WTC11 (cell line): ENCODE data around the gene SLC17A9. TPM values are rescaled to one million over a fixed set of nuclear protein-coding genes. Genes with fewer than 3 reads are reported as not detected.
A peak's percentile ranks its signal among the peaks of the same experiment; 100 is the strongest.

Source experiments
- ATAC-seq: fragments of 200-7000 bp; cut with Tn5 transposase; 2 replicates; pipeline ENCODE4 v1.10.0; 2021; ENCODE audit warnings: mild to moderate bottlenecking, moderate library complexity
- CTCF ChIA-PET: fragments of 300-600 bp; sonication (Branson Sonifier 250); formaldehyde crosslinking; loops from one replicate; lab custom pipeline; 2021; ENCODE audit warnings: antibody characterized with exemption; lab: Charles Lee
- POLR2A ChIA-PET: fragments of 350-600 bp; sonication (Branson Sonifier 250); formaldehyde crosslinking; loops from one replicate; lab custom pipeline; 2021; ENCODE audit warnings: antibody characterized with exemption; lab: Charles Lee
- DNase-seq: peaks from one replicate; pipeline ENCODE4 v3.0.0; 2021; ENCODE audit warnings: low spot score
- H3K27ac Mint-ChIP-seq: 2 replicates; pipeline ENCODE4 v1.8.0; 2021; ENCODE audit warnings: mixed read lengths
- H3K27me3 Mint-ChIP-seq: 2 replicates; pipeline ENCODE4 v1.8.0; 2021; ENCODE audit warnings: low read depth, mild to moderate bottlenecking, moderate library complexity, mixed read lengths
- H3K36me3 Mint-ChIP-seq: 2 replicates; pipeline ENCODE4 v1.8.0; 2021; ENCODE audit warnings: mixed read lengths
- H3K4me1 Mint-ChIP-seq: 2 replicates; pipeline ENCODE4 v1.8.0; 2022; ENCODE audit warnings: mixed read lengths
- H3K4me3 Mint-ChIP-seq: 2 replicates; pipeline ENCODE4 v1.8.0; 2021; ENCODE audit warnings: mild to moderate bottlenecking, moderate library complexity, mixed read lengths
- H3K9me3 Mint-ChIP-seq: 2 replicates; pipeline ENCODE4 v1.8.0; 2021; ENCODE audit warnings: mixed read lengths
- AFF4 ChIP-seq: sonication (generic); formaldehyde crosslinking; IDR thresholded peaks from 2 replicates; pipeline ENCODE4 v1.8.1; 2023; ENCODE audit warnings: mild to moderate bottlenecking, missing genetic modification reagents, borderline replicate concordance
- CREM ChIP-seq: sonication (generic); formaldehyde crosslinking; IDR thresholded peaks from 2 replicates; pipeline ENCODE4 v1.8.1; 2022; ENCODE audit warnings: mild to moderate bottlenecking, missing genetic modification reagents, moderate library complexity
- EMX1 ChIP-seq: fragments of 250-450 bp; sonication (Bioruptor Pico); IDR thresholded peaks from 2 replicates; pipeline ENCODE4 v1.8.0; 2021; ENCODE audit warnings: mild to moderate bottlenecking
- ESRRA ChIP-seq: sonication (generic); formaldehyde crosslinking; IDR thresholded peaks from 2 replicates; pipeline ENCODE4 v1.8.1; 2022; ENCODE audit warnings: mild to moderate bottlenecking, missing genetic modification reagents, borderline replicate concordance
- ETV6 ChIP-seq: sonication (generic); formaldehyde crosslinking; IDR thresholded peaks from 2 replicates; pipeline ENCODE4 v1.8.1; 2022; ENCODE audit warnings: mild to moderate bottlenecking, missing genetic modification reagents
- FOXJ3 ChIP-seq: sonication (generic); formaldehyde crosslinking; IDR thresholded peaks from 2 replicates; pipeline ENCODE4 v1.9.0; 2021; ENCODE audit warnings: missing genetic modification reagents, mild to moderate bottlenecking, borderline replicate concordance
- FOXK1 ChIP-seq: sonication (generic); formaldehyde crosslinking; IDR thresholded peaks from 2 replicates; pipeline ENCODE4 v1.8.0; 2022; ENCODE audit warnings: mild to moderate bottlenecking, moderate library complexity, missing genetic modification reagents
- KAT7 ChIP-seq: sonication (generic); formaldehyde crosslinking; IDR thresholded peaks from 2 replicates; pipeline ENCODE4 v1.8.1; 2023; ENCODE audit warnings: missing genetic modification reagents, mild to moderate bottlenecking, borderline replicate concordance
- MYBL2 ChIP-seq: sonication (generic); formaldehyde crosslinking; IDR thresholded peaks from 2 replicates; pipeline ENCODE4 v1.8.1; 2023; ENCODE audit warnings: mild to moderate bottlenecking, moderate library complexity, missing genetic modification reagents
- NR3C1 ChIP-seq: sonication (generic); formaldehyde crosslinking; conservative IDR thresholded peaks from 2 replicates; pipeline ENCODE4 v1.8.1; 2023; ENCODE audit warnings: low read depth, mild to moderate bottlenecking, missing genetic modification reagents
- RELA ChIP-seq: sonication (generic); formaldehyde crosslinking; IDR thresholded peaks from 2 replicates; pipeline ENCODE4 v1.8.1; 2022; ENCODE audit warnings: missing genetic modification reagents, mild to moderate bottlenecking, borderline replicate concordance
- ZBTB43 ChIP-seq: sonication (generic); formaldehyde crosslinking; IDR thresholded peaks from 2 replicates; pipeline ENCODE4 v1.8.1; 2023; ENCODE audit warnings: mild to moderate bottlenecking, missing genetic modification reagents
- ZNF232 ChIP-seq: sonication (generic); formaldehyde crosslinking; IDR thresholded peaks from 2 replicates; pipeline ENCODE4 v1.8.0; 2022; ENCODE audit warnings: mild to moderate bottlenecking, missing genetic modification reagents
- ZNF263 ChIP-seq: sonication (generic); formaldehyde crosslinking; IDR thresholded peaks from 2 replicates; pipeline ENCODE4 v1.8.1; 2022; ENCODE audit warnings: low read depth, mild to moderate bottlenecking, moderate library complexity, missing genetic modification reagents
- ZNF416 ChIP-seq: fragments of 250-450 bp; sonication (Bioruptor Pico); IDR thresholded peaks from 2 replicates; pipeline ENCODE4 v1.9.0; 2021; ENCODE audit warnings: mild to moderate bottlenecking, inconsistent platforms
- total RNA-seq: library from RNA; stranded (reverse); gene quantifications from 3 replicates; pipeline ENCODE4 v1.2.3, GENCODE V29; 2021
- TF ChIP-seq, protein P1 (sequence below): sonication (generic); formaldehyde crosslinking; IDR thresholded peaks from 2 replicates; pipeline ENCODE4 v1.8.0; 2022; ENCODE audit warnings: mild to moderate bottlenecking, missing genetic modification reagents
- TF ChIP-seq, protein P2 (sequence below): fragments of 200-600 bp; IDR thresholded peaks from 2 replicates; pipeline ENCODE4 v1.8.0; 2022; ENCODE audit warnings: antibody characterized with exemption
- TF ChIP-seq, protein P3 (sequence below): sonication (generic); formaldehyde crosslinking; IDR thresholded peaks from 2 replicates; pipeline ENCODE4 v1.8.1; 2022; ENCODE audit warnings: low read depth, mild to moderate bottlenecking, moderate library complexity, missing genetic modification reagents, borderline replicate concordance
- TF ChIP-seq, protein P4 (sequence below): sonication (generic); formaldehyde crosslinking; IDR thresholded peaks from 2 replicates; pipeline ENCODE4 v1.8.0; 2023; ENCODE audit warnings: missing genetic modification reagents, mild to moderate bottlenecking, borderline replicate concordance

The SLC17A9 gene
- total RNA-seq, 1 experiment from 2014 or later = 41.7 TPM

- TF ChIP-seq AFF4 (CRISPR knock-in tag) (no peak), ESRRA (no peak)
Measured at GRCh38 chr20:62925420-62926228, 26.9 kb upstream of the SLC17A9 start (continued).

DNA sequence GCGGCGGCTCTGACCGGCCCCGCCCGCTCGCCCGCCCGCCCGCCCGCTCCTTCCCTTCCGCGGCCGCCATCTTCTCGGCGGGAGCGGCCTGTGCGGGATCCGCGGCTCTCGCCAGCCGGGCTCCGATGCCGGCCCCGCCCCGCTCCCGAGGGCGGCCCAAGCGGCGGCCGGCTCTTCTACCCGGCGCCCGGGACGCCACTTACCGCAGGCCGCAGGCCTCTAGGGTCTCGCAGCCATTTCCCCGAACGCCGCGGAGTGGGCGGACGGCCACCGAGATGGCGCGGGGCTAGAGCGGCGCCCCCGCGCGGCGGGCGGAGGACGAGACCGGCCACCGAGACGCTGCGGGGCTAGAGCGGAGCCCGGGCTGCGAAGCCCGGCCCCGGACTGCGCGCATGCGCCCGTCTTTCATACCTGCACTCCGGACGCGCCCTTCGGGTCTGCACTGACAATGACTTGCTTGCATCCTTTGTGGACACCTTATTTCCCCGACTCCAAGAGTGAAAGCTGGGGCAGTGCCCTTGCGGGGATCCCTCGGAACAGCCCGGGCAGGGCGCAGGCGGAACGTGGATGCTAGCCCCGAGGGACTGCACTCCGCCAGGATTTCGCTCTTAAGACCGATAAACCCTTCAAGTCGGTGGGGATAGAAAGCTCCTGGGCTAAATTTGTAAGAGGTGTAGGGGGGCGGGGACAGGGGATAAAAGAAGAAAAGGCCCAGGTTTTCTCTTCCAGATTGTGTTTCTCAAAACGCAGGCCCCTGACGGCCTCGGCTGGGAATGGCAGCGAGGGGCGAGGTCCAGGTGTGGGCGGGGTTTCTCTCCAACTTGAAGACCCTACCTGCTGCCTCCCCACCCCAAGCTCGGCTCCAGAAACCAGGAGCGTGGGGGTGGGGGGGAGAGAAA, 26.0 kb upstream of the SLC17A9 start, which contains the start of gene DIDO1:
DIDO1 (minus strand) TSS at position 277 of the 899 bp plus-strand sequence.
- H3K4me3 Mint-ChIP-seq = peak within 1 kb of the TSS; percentile 95
- DNase-seq (peak; percentile 87), ATAC-seq (peak; percentile 54)
- CTCF ChIA-PET = interaction anchor here (0.7 to 2.7 kb wide), 13 partner anchors 9 to 304 kb away, joined by 3 to 24 read pairs (median 4); partner anchors contain the start of gene GID8
- POLR2A ChIA-PET = interaction anchor here (0.7 to 6.2 kb wide), 6 partner anchors 10 to 558 kb away, joined by 3 to 53 read pairs (median 3); partner anchors contain the start of gene GID8
- peak within 1 kb of the TSS; percentile 96 for H3K27ac Mint-ChIP-seq
- H3K4me1 Mint-ChIP-seq = peaks cover 63% of the 10 kb centered on the region
- no peaks in the 10 kb centered on the region for H3K36me3 Mint-ChIP-seq
- H3K27me3 Mint-ChIP-seq = no peaks in the 10 kb centered on the region; the same call in 1 of the 2 replicates
- no peaks in the 10 kb centered on the region for H3K9me3 Mint-ChIP-seq
- TF ChIP-seq ETV6 (CRISPR knock-in tag) (peak; percentile 51; the same call in 1 of the 2 replicates), FOXK1 (CRISPR knock-in tag) (peak; percentile 12; the same call in 1 of the 2 replicates), ZBTB43 (CRISPR knock-in tag) (no peak; the same call in 1 of the 2 replicates), ZNF263 (CRISPR knock-in tag) (no peak), FOXJ3 (CRISPR knock-in tag) (no peak), EMX1 (0 out of 2 replicates have a peak, but pooled peaks have one; percentile 13), ZNF232 (no peak), KAT7 (peak; percentile 14; the same call in 1 of the 2 replicates), ZNF416 (CRISPR knock-in tag) (0 out of 2 replicates have a peak, but pooled peaks have one; percentile 65), RELA (CRISPR knock-in tag) (no peak), CREM (CRISPR knock-in tag) (0 out of 2 replicates have a peak, but pooled peaks have one; percentile 68), MYBL2 (CRISPR knock-in tag) (0 out of 2 replicates have a peak, but pooled peaks have one; percentile 9), NR3C1 (CRISPR knock-in tag) (no peak)
- TF ChIP-seq, protein P1, sequence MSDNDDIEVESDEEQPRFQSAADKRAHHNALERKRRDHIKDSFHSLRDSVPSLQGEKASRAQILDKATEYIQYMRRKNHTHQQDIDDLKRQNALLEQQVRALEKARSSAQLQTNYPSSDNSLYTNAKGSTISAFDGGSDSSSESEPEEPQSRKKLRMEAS = peak; percentile 12; the same call in 1 of the 2 replicates
- TF ChIP-seq, protein P2, sequence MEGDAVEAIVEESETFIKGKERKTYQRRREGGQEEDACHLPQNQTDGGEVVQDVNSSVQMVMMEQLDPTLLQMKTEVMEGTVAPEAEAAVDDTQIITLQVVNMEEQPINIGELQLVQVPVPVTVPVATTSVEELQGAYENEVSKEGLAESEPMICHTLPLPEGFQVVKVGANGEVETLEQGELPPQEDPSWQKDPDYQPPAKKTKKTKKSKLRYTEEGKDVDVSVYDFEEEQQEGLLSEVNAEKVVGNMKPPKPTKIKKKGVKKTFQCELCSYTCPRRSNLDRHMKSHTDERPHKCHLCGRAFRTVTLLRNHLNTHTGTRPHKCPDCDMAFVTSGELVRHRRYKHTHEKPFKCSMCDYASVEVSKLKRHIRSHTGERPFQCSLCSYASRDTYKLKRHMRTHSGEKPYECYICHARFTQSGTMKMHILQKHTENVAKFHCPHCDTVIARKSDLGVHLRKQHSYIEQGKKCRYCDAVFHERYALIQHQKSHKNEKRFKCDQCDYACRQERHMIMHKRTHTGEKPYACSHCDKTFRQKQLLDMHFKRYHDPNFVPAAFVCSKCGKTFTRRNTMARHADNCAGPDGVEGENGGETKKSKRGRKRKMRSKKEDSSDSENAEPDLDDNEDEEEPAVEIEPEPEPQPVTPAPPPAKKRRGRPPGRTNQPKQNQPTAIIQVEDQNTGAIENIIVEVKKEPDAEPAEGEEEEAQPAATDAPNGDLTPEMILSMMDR = peak; percentile 62; the same call in 1 of the 2 replicates
- TF ChIP-seq, protein P3, sequence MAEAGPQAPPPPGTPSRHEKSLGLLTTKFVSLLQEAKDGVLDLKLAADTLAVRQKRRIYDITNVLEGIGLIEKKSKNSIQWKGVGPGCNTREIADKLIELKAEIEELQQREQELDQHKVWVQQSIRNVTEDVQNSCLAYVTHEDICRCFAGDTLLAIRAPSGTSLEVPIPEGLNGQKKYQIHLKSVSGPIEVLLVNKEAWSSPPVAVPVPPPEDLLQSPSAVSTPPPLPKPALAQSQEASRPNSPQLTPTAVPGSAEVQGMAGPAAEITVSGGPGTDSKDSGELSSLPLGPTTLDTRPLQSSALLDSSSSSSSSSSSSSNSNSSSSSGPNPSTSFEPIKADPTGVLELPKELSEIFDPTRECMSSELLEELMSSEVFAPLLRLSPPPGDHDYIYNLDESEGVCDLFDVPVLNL (CRISPR knock-in tag) = peak; percentile 54; the same call in 1 of the 2 replicates
- TF ChIP-seq, protein P4, sequence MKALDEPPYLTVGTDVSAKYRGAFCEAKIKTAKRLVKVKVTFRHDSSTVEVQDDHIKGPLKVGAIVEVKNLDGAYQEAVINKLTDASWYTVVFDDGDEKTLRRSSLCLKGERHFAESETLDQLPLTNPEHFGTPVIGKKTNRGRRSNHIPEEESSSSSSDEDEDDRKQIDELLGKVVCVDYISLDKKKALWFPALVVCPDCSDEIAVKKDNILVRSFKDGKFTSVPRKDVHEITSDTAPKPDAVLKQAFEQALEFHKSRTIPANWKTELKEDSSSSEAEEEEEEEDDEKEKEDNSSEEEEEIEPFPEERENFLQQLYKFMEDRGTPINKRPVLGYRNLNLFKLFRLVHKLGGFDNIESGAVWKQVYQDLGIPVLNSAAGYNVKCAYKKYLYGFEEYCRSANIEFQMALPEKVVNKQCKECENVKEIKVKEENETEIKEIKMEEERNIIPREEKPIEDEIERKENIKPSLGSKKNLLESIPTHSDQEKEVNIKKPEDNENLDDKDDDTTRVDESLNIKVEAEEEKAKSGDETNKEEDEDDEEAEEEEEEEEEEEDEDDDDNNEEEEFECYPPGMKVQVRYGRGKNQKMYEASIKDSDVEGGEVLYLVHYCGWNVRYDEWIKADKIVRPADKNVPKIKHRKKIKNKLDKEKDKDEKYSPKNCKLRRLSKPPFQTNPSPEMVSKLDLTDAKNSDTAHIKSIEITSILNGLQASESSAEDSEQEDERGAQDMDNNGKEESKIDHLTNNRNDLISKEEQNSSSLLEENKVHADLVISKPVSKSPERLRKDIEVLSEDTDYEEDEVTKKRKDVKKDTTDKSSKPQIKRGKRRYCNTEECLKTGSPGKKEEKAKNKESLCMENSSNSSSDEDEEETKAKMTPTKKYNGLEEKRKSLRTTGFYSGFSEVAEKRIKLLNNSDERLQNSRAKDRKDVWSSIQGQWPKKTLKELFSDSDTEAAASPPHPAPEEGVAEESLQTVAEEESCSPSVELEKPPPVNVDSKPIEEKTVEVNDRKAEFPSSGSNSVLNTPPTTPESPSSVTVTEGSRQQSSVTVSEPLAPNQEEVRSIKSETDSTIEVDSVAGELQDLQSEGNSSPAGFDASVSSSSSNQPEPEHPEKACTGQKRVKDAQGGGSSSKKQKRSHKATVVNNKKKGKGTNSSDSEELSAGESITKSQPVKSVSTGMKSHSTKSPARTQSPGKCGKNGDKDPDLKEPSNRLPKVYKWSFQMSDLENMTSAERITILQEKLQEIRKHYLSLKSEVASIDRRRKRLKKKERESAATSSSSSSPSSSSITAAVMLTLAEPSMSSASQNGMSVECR = 0 out of 2 replicates have a peak, but pooled peaks have one; percentile 23
